ENCODE results near the gene CD300E. TPM values are rescaled to one million over a fixed set of nuclear protein-coding genes. Genes with fewer than 3 reads are reported as not detected.

CD300E gene, protein sequence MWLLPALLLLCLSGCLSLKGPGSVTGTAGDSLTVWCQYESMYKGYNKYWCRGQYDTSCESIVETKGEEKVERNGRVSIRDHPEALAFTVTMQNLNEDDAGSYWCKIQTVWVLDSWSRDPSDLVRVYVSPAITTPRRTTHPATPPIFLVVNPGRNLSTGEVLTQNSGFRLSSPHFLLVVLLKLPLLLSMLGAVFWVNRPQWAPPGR
- not detected in 2 replicates for total RNA-seq (2014; rRNA removed; shearing (Covaris generic))

DNA sequence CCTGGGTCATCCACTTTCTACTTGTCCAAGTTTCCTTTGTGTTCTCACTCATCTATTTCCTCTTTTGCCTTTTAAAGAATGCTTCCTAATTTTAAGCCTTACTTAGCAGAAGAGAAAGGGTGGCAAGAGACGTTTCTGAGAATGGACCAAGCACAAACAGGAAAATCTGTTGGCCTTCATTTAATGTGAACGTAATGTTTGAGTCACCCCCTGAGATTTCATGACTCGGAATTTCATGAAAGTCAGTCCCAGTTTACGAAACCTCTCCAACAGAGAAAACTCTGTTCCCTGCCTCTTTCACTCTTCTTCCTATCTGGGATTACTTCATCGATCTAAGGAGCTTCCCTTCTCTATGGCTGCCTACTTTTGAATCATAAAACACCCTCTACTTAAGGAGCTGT, at the start of gene CD300E:
TSS of gene CD300E (minus strand) at position 46 of the 401 bp plus-strand sequence. CDS start 117 bp downstream, outside the sequence.
- Histone ChIP-seq H3K4me3 (no peak within 1 kb of the TSS), H3K36me3 (no peaks in the 10 kb centered on the region), H3K4me1 (replicated peaks) (no peaks in the 10 kb centered on the region), H3K9me3 (replicated peaks) (no peaks in the 10 kb centered on the region), H3K27ac (no peak within 1 kb of the TSS), H3K27me3 (replicated peaks) (peaks cover 24% of the 10 kb centered on the region)
- no peak for DNase-seq (ENCODE audit: low read depth in 1 of 2, low spot score in 2 of 2)

DNA sequence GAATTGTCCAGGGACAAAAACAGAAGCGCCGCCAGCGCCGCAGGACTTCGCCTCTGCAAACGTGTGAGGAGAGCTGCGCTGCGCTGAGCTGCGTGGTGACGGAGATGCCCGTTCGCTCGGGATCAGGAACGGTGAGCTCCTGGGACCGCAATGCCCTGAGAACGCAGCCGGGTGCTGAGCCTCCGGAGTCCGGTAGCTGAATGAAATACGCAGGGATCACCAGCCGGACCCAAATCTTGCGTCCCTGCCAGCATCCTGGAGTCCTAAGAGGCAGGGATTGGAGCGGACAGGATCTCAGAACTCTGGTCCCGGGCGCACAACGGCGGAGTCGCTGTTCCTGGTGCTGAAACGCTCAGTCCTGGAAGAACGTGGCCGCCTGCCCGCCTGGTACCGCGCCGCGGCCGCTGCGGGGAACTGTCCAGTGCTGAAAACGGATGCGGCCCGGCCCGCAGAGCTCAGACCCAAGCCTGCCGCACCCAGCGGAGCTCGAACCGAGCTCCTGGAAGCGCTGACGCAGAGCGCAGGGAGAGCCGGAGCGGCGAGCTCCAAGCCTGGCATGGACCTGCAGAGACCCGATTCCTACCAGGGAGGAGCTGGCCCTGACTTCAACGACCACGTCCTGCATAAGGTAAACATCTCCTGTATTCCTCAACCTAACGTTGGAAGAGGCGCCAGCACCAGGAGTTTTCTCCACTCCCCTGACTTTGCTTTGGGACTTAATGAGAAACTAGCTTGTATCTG, 47.7 kb upstream of the CD300E start:
- peaks cover 30% of the 10 kb centered on the region for H3K27me3 ChIP-seq (replicated peaks)
- H3K27ac ChIP-seq = no peak overlapping the region
- H3K36me3 ChIP-seq = no peaks in the 10 kb centered on the region
- no peaks in the 10 kb centered on the region for H3K4me1 ChIP-seq (replicated peaks)
- DNase-seq (ENCODE audit: low read depth in 1 of 2, low spot score in 2 of 2) = peak; percentile 33 to 81
- peaks cover 9% of the 10 kb centered on the region for H3K9me3 ChIP-seq (replicated peaks)
- no peak overlapping the region for H3K4me3 ChIP-seq

DNA sequence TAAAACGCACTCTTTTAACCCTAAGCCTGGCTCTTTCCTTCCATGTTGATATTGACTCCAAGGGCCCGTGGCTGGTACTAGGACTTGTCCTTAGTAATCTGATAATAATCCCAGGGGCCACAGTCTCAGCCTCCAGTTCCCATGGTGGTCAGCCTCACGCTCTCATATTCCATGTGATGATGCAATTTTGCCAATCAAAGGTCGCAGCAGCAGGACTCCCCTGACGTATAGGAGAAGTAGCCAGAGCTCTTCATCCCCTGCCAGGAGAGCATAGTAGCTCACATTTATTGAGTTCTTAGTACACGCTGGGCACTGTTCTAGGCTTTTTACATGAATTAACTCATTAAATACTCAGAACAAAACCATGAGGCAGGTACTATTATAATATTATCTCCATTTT, 46.8 kb upstream of the CD300E start:
- peaks cover 9% of the 10 kb centered on the region for H3K9me3 ChIP-seq (replicated peaks)
- H3K4me3 ChIP-seq = no peak overlapping the region
- peaks cover 31% of the 10 kb centered on the region for H3K27me3 ChIP-seq (replicated peaks)
- no peak for DNase-seq (ENCODE audit: low read depth in 1 of 2, low spot score in 2 of 2)
- H3K27ac ChIP-seq = no peak overlapping the region
- no peaks in the 10 kb centered on the region for H3K36me3 ChIP-seq
- no peaks in the 10 kb centered on the region for H3K4me1 ChIP-seq (replicated peaks)

DNA sequence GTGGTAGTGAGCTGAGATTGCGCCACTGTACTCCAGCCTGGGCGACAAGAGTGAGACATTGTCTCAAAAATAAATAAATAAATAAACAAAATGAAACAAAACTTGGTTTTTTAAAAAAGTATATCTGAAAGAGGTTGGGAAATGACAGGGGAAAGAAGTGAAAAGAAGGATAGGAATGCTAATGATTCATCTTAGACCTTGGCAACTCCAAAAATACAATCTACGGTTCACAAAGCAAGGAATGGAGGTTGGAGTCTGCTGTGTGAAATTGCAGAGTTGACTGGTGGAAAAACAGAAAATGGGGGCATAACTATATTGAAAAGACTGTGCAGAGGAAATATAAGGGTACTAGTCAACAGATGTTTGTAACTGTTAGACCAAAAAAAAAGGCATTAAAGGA, 40.0 kb upstream of the CD300E start:
- H3K9me3 ChIP-seq (replicated peaks) = no peaks in the 10 kb centered on the region
- no peak overlapping the region for H3K27ac ChIP-seq
- H3K27me3 ChIP-seq (replicated peaks) = peaks cover 60% of the 10 kb centered on the region
- H3K4me3 ChIP-seq = no peak overlapping the region
- no peaks in the 10 kb centered on the region for H3K4me1 ChIP-seq (replicated peaks)
- H3K36me3 ChIP-seq = no peaks in the 10 kb centered on the region
- no peak for DNase-seq (ENCODE audit: low read depth in 1 of 2, low spot score in 2 of 2)

DNA sequence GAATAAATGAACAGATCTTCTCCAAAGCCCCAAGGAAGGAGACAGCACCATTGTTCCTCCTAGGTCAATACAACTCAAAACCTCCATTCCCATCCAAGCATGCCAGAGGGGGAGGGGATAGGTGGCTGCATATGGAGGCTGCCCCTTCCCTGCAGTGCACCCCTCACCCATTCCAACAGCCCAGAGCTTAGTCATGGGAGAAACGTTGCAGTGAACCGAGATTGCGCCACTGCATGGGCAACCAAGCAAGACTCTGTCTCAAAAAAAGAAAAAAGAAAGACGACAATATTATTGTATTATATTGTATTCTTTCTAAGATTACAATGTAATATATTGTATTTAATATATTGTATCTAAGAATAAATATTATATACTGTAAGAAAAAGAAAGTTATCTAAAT, 36.4 kb upstream of the CD300E start:
- H3K27ac ChIP-seq = no peak overlapping the region
- H3K9me3 ChIP-seq (replicated peaks) = no peaks in the 10 kb centered on the region
- peaks cover 63% of the 10 kb centered on the region for H3K27me3 ChIP-seq (replicated peaks)
- H3K4me3 ChIP-seq = no peak overlapping the region
- H3K36me3 ChIP-seq = no peaks in the 10 kb centered on the region
- H3K4me1 ChIP-seq (replicated peaks) = no peaks in the 10 kb centered on the region
- DNase-seq (ENCODE audit: low read depth in 1 of 2, low spot score in 2 of 2) = no peak

DNA sequence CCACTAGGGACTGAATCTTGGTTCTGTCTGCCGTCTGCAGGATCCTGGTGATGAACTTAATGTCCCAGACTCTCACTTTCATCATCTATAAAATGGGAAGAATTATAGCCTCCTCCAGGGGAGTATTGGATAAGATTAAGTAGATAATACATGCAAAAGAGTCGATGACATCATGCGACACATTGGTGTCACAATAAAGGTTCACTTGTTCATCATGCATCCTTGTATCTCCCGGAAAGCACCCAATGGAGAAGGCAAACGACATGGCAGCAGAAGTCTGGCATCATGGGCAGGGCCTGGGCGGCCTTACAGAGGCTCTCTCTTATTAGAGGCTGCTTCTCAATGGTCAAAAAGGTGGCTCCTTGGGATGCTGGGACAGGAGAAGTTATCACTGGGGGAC, 35.1 kb upstream of the CD300E start:
- H3K27ac ChIP-seq = no peak overlapping the region
- H3K4me1 ChIP-seq (replicated peaks) = no peaks in the 10 kb centered on the region
- no peak for DNase-seq (ENCODE audit: low read depth in 1 of 2, low spot score in 2 of 2)
- no peaks in the 10 kb centered on the region for H3K36me3 ChIP-seq
- H3K27me3 ChIP-seq (replicated peaks) = peaks cover 63% of the 10 kb centered on the region
- no peaks in the 10 kb centered on the region for H3K9me3 ChIP-seq (replicated peaks)
- H3K4me3 ChIP-seq = no peak overlapping the region

DNA sequence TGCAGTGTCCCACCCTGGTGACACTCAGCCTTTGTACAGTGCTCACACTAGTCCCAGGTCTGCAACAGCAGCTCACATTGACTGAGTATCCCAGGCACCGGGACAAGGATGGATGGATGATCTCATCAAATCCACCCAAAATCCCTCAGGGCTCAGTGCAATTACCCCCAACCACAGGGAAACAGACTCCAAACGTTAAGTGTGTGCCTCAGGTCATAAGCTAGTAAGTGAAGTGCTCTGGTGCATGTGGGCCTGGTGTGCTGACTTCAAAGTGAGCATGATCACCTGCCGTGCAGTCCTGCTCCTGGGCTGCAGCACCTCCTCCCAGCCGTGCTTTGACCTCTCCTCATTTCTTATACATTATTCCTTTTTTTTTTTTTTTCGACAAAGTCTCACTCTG, 31.2 kb upstream of the CD300E start:
- Histone ChIP-seq H3K27me3 (replicated peaks) (peaks cover 81% of the 10 kb centered on the region), H3K4me3 (no peak overlapping the region), H3K36me3 (no peaks in the 10 kb centered on the region), H3K9me3 (replicated peaks) (no peaks in the 10 kb centered on the region), H3K27ac (no peak overlapping the region), H3K4me1 (replicated peaks) (no peaks in the 10 kb centered on the region)
- DNase-seq (ENCODE audit: low read depth in 1 of 2, low spot score in 2 of 2) = no peak

DNA sequence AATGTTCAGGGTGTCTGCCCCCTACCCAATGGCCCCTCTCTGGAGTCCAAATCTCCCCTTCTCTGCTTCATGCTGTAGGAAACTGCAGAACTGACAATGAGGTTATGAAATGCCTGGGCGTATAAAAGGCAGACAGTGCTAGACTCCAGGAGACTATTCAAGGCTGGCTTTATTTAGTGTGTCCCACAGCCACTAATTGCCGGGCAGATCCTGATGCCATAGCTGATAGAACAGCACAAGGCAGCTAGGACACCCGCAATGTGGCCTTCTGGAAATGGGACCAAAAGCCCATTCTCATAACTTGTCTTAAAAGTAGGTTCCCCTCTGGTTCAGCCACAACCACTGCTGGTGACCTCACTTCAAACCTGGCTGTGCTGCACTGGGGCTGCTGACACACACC, 28.5 kb upstream of the CD300E start:
- Histone ChIP-seq H3K4me1 (replicated peaks) (no peaks in the 10 kb centered on the region), H3K36me3 (no peaks in the 10 kb centered on the region), H3K4me3 (no peak overlapping the region), H3K9me3 (replicated peaks) (no peaks in the 10 kb centered on the region), H3K27ac (no peak overlapping the region), H3K27me3 (replicated peaks) (peaks cover 84% of the 10 kb centered on the region)
- no peak for DNase-seq (ENCODE audit: low read depth in 1 of 2, low spot score in 2 of 2)

DNA sequence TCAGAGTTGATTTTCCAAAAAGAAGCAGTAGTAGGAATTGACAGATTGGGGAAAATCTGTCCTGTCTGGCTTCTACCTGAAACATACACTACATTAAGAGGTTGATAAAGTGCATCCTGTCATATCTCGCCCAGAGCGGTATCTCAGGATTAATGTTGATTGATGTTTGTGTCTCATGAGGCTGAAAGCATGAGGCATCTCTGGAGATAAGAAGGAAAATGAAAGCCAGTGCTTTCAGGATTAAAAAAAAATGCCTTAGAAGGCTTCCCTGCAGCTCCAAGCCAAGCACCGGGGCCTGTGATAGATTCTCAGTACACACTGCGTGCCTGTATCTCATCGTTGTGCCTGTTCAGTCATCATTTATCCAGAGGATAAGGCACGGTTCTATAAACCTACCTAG, 26.4 kb upstream of the CD300E start:
- Histone ChIP-seq H3K27me3 (replicated peaks) (peaks cover 70% of the 10 kb centered on the region), H3K36me3 (no peaks in the 10 kb centered on the region), H3K9me3 (replicated peaks) (no peaks in the 10 kb centered on the region), H3K4me1 (replicated peaks) (no peaks in the 10 kb centered on the region), H3K4me3 (no peak overlapping the region), H3K27ac (no peak overlapping the region)
- no peak for DNase-seq (ENCODE audit: low read depth in 1 of 2, low spot score in 2 of 2)

DNA sequence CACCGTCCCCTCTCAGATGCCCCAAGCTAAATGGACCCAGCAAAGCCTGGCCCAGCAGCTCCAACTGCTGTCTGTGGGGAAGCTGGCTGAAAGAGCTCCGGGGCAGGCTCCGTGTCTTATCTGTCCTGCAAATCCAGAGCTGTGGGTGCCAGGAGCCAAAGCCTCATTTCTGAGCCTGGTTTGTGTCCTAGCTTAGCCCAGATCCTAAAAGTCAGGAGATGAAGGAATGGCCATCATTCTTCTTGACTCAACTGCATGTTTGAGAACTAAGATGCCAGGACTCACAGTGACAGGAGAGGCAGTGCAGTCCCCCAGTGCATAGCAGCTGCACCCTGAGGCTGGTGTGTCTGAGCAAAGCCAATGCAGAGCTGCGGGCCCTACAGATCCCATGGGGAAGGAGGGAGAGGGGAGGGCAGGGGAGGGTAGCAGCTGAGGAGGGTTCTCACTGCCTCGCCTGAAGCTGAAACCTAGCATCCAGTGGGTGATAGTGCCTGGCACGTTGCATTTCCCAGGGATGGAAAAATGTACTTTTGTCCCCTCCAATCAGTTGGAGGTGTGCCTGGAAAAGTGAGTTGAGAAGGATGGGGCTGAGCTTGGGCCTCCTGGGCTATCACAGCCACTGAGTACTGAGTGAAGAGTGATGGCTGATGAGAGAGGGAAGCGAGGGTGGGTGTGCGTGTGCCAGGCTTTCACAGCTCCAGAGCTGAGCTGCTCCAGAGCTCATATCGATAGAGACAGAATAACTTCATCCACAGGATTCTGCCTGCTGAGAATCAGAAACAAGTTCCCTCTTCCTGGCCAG, 24.5 kb upstream of the CD300E start:
- no peak overlapping the region for H3K27ac ChIP-seq
- DNase-seq (ENCODE audit: low read depth in 1 of 2, low spot score in 2 of 2) = no peak
- H3K36me3 ChIP-seq = no peaks in the 10 kb centered on the region

DNA sequence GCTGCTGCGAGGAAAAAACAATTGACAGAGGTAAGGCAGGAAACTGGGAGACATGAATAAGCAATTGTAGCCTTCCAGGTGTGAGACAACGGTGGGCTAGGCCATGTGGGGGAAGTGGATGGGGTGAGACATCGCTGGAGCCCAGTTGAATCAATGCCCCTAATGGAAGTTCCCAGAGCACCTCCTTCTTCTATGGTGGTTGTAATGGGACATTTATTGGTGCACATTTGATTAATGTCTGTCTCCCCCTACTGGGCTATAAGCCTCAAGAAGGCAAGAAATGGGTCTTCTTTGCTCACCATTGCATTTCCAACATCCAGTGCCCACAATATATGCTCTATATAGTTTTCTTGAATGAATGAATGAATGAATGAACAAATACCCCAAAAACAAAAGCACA, 22.7 kb upstream of the CD300E start:
- DNase-seq (ENCODE audit: low read depth in 1 of 2, low spot score in 2 of 2) = no peak
- Histone ChIP-seq H3K4me3 (no peak overlapping the region), H3K36me3 (no peaks in the 10 kb centered on the region), H3K27ac (no peak overlapping the region), H3K9me3 (replicated peaks) (no peaks in the 10 kb centered on the region), H3K27me3 (replicated peaks) (peaks cover 48% of the 10 kb centered on the region), H3K4me1 (replicated peaks) (no peaks in the 10 kb centered on the region)

More for the DNA sequence above, 24.5 kb upstream of the CD300E start:
- Histone ChIP-seq H3K4me3 (no peak overlapping the region), H3K27me3 (replicated peaks) (peaks cover 67% of the 10 kb centered on the region), H3K4me1 (replicated peaks) (no peaks in the 10 kb centered on the region), H3K9me3 (replicated peaks) (no peaks in the 10 kb centered on the region)

DNA sequence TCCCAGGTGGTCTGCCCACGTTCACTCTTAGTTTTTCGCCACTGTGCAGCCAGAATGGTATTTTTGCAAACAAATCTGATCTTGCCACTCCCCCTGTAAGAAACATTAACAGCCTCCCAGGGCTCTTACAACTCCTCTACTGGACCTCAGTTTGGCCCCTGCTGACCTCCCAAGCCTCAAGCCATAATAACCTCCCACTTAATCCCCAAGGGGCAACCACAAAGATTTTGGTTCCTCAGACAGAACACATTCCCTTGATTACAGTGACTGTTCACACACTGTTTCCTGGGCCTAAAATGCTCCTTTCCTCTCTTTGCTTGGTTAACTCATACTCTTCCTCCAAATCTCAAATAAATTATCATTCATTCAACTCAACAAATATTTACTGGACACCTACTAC, 21.5 kb upstream of the CD300E start:
- H3K9me3 ChIP-seq (replicated peaks) = no peaks in the 10 kb centered on the region
- H3K4me3 ChIP-seq = no peak overlapping the region
- no peaks in the 10 kb centered on the region for H3K36me3 ChIP-seq
- peaks cover 47% of the 10 kb centered on the region for H3K27me3 ChIP-seq (replicated peaks)
- no peak overlapping the region for H3K27ac ChIP-seq
- H3K4me1 ChIP-seq (replicated peaks) = no peaks in the 10 kb centered on the region
- DNase-seq (ENCODE audit: low read depth in 1 of 2, low spot score in 2 of 2) = no peak

DNA sequence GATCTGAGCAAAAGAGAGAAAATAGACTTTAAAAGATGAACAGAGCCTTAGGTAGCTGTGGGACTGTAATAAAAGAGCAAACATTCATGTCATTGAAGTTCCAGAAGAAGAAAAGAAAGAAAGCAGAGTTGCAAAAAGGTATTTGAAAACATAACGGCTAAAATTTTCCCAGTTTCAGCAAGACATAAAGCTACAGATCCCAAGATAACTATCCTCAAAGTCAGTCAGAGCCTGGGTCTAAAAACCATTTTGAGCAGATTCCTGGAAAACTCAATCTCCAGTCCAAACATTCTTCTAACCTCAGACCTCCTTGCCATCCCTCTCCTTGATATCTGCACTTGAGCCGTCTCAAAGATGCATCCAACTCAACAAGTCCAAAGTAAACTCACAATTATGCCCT, 20.9 kb upstream of the CD300E start:
- Histone ChIP-seq H3K4me1 (replicated peaks) (no peaks in the 10 kb centered on the region), H3K9me3 (replicated peaks) (no peaks in the 10 kb centered on the region), H3K27me3 (replicated peaks) (peaks cover 47% of the 10 kb centered on the region), H3K4me3 (no peak overlapping the region), H3K36me3 (no peaks in the 10 kb centered on the region), H3K27ac (no peak overlapping the region)
- DNase-seq (ENCODE audit: low read depth in 1 of 2, low spot score in 2 of 2) = no peak

DNA sequence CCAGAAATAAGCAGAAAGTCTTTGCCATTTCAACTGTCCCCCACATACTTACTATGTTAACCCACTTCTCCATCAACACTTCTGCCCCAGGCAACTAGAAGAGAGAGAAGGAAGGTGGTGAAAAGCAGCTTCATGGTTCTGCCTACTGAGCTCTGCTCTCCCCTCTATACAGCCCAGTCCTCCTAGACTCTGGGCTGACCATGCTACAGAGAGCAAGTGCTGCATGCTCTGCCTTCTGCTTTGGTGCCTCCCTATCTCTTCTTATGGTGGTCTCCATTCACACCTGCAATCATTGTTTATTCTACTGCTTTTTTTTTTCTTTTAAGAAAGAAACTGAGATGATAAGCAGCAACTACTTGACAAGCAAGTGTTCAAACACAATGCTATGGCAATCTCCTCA, 20.3 kb upstream of the CD300E start:
- Histone ChIP-seq H3K27me3 (replicated peaks) (peaks cover 45% of the 10 kb centered on the region), H3K27ac (no peak overlapping the region), H3K4me1 (replicated peaks) (no peaks in the 10 kb centered on the region), H3K36me3 (no peaks in the 10 kb centered on the region), H3K4me3 (no peak overlapping the region), H3K9me3 (replicated peaks) (no peaks in the 10 kb centered on the region)
- DNase-seq (ENCODE audit: low read depth in 1 of 2, low spot score in 2 of 2) = no peak

Measured in SJSA1 (cell line).